Placental pericyte (primary cell): ENCODE data around the gene TBC1D25. TPM values are rescaled to one million over a fixed set of nuclear protein-coding genes. Genes with fewer than 3 reads are reported as not detected.

Experiments used
- small RNA-seq: library from RNA; depleted of rRNA; stranded (forward); fragments of <200 nt; gene quantifications from one replicate; pipeline ENCODE3, GENCODE V24; 2012; ENCODE audit warnings: low replicate concordance
- total RNA-seq: library from RNA; depleted of rRNA; stranded (reverse); fragments of >200 nt; gene quantifications from 2 replicates; pipeline ENCODE4 v1.2.3, GENCODE V29; 2012

The TBC1D25 gene
- total RNA-seq = 11.8 and 12.6 TPM in 2 replicates

GRCh38 chrX:48539345-48540027 is at the start of gene TBC1D25:
Gene TBC1D25 (plus strand): TSS chrX:48539714. CDS start chrX:48539798, 84 bp downstream.

DNA sequence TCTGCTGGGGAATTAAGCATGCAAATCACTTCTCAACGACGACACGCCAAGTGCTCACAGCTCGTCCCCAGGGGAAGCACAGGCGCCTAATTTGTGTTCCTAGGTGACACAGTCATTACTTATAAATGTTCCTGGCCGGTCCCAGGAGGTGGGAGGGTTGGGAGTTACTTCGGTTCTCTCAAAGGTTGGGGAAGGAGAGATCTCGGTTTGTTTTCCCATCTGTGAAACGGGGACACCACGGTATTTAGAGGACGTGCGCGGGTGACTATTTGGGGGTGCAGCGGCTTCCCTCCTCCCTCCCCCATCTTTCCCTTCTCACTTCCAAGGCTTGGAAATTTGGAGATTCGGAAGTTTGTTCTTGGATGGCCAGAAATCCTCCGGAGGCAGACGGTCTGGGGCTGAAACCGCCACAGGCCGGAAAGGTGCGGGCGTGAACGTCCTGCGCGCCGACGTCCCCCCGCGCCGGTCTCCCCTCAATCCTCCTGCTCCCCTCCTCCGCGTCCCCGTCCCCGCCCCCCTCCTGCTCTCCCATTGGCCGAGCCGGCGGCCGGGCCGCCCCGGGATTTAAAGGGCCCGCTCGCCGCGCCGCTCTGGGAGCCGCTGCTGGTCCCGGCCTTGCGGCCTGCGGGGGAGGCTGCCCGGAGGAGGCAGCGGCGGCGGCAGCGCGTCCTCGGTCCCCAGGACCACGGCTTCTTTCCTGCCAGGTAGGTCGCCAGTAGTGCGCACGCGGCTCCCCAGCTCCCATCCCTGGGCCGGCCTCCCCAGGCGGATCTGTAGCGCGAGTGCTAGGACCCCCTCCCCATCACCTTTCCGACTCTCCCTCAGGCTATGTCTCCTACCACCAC is 30.9 kb upstream of the TBC1D25 start, which contains the start of gene PORCN:
Gene PORCN, plus strand, starts transcription at position 593 of the 845 bp plus-strand sequence. CDS start 829 bp downstream, outside the sequence.

DNA sequence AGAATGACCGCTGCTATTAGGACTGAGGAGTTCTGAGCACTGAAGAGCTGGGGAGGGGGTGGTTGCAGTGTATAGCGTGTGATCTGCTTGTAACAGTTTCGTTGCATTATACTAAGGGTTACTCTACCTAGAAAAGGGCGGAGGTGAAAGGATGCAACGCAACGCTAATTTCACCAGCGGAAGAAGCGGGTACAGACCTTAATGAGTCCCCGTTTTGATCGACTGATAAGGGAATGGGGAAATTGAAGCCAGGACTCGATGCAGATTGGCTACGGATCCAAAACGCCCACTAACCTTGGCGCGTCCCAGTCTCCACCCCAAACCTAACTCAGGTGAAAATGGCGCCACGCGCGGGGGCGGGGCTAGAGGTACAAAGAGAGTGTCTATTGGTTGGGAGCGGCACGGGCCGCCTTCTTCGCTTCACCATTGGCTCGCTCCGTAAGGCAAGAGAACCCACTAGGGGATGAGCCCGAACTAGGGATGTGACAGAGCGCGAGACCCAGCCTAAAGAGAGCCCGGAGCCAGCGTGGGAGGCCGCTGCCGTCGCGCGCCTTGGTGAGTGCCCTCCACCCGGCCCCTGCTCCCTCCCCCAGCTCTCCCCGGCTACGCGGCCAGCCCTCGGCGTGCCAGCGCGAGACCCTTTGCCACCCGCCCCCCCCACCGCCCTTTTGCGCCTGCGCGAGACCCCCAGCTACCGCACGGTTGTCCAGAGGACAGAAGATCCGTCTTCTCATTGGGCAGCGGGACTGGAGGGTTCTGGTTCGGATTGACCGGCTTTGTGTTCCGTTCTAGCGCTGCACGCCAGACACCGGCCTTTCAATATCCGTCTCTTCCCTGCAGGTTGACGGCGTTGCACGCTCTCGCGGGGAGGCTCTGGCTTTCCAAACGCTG is 17.9 kb upstream of the TBC1D25 start, which contains the start of gene EBP:
Gene EBP, plus strand, starts transcription at position 456 of the 891 bp plus-strand sequence. CDS start 1,964 bp downstream, outside the sequence.

GRCh38 chrX:48574270-48575266 is 35.1 kb downstream of the TBC1D25 start, which contains the start of gene RBM3:
Gene RBM3 (plus strand): TSS chrX:48574484. CDS start chrX:48575181, 697 bp downstream.

GRCh38 chrX:48597353-48598264 is 58.1 kb downstream of the TBC1D25 start, which contains the start of gene WDR13:
Gene WDR13 (plus strand): TSS chrX:48597492. CDS start chrX:48597997, 505 bp downstream.

Small RNA genes within 50 kb of the gene (small RNA-seq; reads per million reads assigned to genes)
- not detected for gene MRPL32P1

Other genes with a start within 250 kb of the TBC1D25 start
- not detected in 2 replicates for gene SSX3, start 183.0 kb upstream of the TBC1D25 start, total RNA-seq
- gene SSX4, start 156.2 kb upstream of the TBC1D25 start, total RNA-seq = not detected in 2 replicates
- not detected in 2 replicates for gene SSX4B, start 127.8 kb upstream of the TBC1D25 start, total RNA-seq
- 2.2 and 18.9 TPM in 2 replicates for gene SLC38A5, start 69.5 kb upstream of the TBC1D25 start, total RNA-seq
- 77.7 and 117 TPM in 2 replicates for gene FTSJ1, start 63.5 kb upstream of the TBC1D25 start, total RNA-seq
- 15.5 and 15.9 TPM in 2 replicates for gene PORCN, start 30.7 kb upstream of the TBC1D25 start, total RNA-seq
- 119 and 127 TPM in 2 replicates for gene EBP, start 17.9 kb upstream of the TBC1D25 start, total RNA-seq
- 367 and 438 TPM in 2 replicates for gene RBM3, start 34.8 kb downstream of the TBC1D25 start, total RNA-seq
- gene WDR13, start 57.8 kb downstream of the TBC1D25 start, total RNA-seq = 88.8 and 132 TPM in 2 replicates
- gene WAS, start 144.1 kb downstream of the TBC1D25 start, total RNA-seq = 0.14 TPM in 1 of 2 replicates, not detected in the other
- 4.2 and 20.0 TPM in 2 replicates for gene SUV39H1, start 157.0 kb downstream of the TBC1D25 start, total RNA-seq
- not detected in 2 replicates for gene GLOD5, start 222.0 kb downstream of the TBC1D25 start, total RNA-seq
- not detected in 2 replicates for gene GATA1, start 246.9 kb downstream of the TBC1D25 start, total RNA-seq